ENCODE measurements around the gene EIF5A. TPM values are rescaled to one million over a fixed set of nuclear protein-coding genes. Genes with fewer than 3 reads are reported as not detected.
A peak's percentile ranks its signal among the peaks of the same experiment; 100 is the strongest.

The EIF5A gene
- total and polyA plus RNA-seq, 9 of the 15 experiments (the other 6 are each of a cell fraction or from before 2014, with no cell fraction given), result 22.9 to 1,163 (median 772) TPM

DNA sequence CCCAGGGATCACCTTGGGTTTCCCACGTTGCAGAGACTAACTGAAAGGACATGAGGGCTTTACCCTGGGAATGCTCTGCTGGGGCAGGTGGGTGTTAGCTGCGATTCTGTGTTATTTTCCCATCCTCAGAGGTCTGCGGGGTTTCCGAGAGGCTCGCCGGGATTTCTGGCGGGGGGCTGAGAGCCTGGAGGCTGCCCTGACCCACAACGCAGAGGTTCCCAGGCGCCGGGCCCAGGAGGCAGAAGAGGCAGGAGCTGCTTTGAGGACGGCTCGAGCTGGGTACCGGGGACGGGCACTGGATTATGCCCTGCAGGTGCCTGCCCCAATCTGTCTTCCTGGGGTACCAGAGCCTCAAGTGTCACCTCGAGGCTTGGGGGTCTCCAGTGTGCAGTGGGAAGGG is 35.8 kb downstream of the EIF5A start:
- Histone ChIP-seq H3K36me3 (ENCODE audit: control insufficient read depth, insufficient read depth, low read length) (no peaks in the 10 kb centered on the region), H3K4me3 (no peak overlapping the region), H2AFZ (ENCODE audit: low read depth, low read length) (no peak overlapping the region), H3K27ac (ENCODE audit: extremely low read depth, low read depth, low read length) (no peak overlapping the region), H3K4me1 (replicated peaks in 1 of 2; ENCODE audit: control insufficient read depth in 2 of 2, insufficient read depth in 2 of 2, low read length in 2 of 2) (peaks cover 0 to 26% of the 10 kb centered on the region in 2 experiments; a peak in 2 of 5 replicates), H3K4me2 (ENCODE audit: insufficient read depth, low read length) (no peak overlapping the region), H3K9ac (ENCODE audit: insufficient read depth in 1 of 2, low read depth in 2 of 2, low read length in 2 of 2) (no peak overlapping the region), H3K9me1 (ENCODE audit: control insufficient read depth, insufficient read depth, low read length) (no peaks in the 10 kb centered on the region), H3K9me3 (replicated peaks; ENCODE audit: control insufficient read depth, insufficient read depth, low read depth, low read length) (no peaks in the 10 kb centered on the region), H3K27me3 (ENCODE audit: control insufficient read depth in 2 of 2, insufficient read depth in 2 of 2, low read length in 2 of 2) (no peaks in the 10 kb centered on the region), H3K79me2 (ENCODE audit: control insufficient read depth, insufficient read depth, low read length) (no peaks in the 10 kb centered on the region), H4K20me1 (replicated peaks; ENCODE audit: control insufficient read depth, insufficient read depth, low read length) (no peaks in the 10 kb centered on the region)
- ATAC-seq (no peak), FAIRE-seq (no peak), DNase-seq (ENCODE audit: extremely low read depth in 1 of 4, low spot score in 3 of 4) (no peak)
- ChIA-PET POLR2A (interaction anchor here (0.7 to 1.2 kb wide), 4 partner anchors 8 to 344 kb away, joined by 3 to 4 read pairs (median 3); partner anchors contain the start of genes PLSCR3 and TP53), CTCF (ENCODE audit: low intra/inter-chr PET ratio) (interaction anchor here (3.8 kb wide), 1 partner anchor 63 kb away, joined by 32 read pairs; the partner anchor contains the start of gene SLC2A4)
- in situ Hi-C loops (cut with MboI), result loop anchor here (5.0 kb wide), 1 partner anchor 61 kb away; the partner anchor contains the start of gene SLC2A4
- intact Hi-C loops (cut with micrococcal nuclease), result no loop called here
- TF ChIP-seq NR1H2 (CRISPR knock-in tag; IDR thresholded peaks at IDR 0.05), result no peak
- TF ChIP-seq POLR2G (IDR thresholded peaks at IDR 0.05; ENCODE audit: low read depth, low read length), result 0 out of 2 replicates have a peak, but pooled peaks have one; percentile 11
- 69% methylated on average over 10 of the region's 15 CpGs for WGBS (ENCODE audit: insufficient coverage, low coverage, missing lambda C conversion rate)
- no TSS peak for BruUV-seq (replicated peaks)

DNA sequence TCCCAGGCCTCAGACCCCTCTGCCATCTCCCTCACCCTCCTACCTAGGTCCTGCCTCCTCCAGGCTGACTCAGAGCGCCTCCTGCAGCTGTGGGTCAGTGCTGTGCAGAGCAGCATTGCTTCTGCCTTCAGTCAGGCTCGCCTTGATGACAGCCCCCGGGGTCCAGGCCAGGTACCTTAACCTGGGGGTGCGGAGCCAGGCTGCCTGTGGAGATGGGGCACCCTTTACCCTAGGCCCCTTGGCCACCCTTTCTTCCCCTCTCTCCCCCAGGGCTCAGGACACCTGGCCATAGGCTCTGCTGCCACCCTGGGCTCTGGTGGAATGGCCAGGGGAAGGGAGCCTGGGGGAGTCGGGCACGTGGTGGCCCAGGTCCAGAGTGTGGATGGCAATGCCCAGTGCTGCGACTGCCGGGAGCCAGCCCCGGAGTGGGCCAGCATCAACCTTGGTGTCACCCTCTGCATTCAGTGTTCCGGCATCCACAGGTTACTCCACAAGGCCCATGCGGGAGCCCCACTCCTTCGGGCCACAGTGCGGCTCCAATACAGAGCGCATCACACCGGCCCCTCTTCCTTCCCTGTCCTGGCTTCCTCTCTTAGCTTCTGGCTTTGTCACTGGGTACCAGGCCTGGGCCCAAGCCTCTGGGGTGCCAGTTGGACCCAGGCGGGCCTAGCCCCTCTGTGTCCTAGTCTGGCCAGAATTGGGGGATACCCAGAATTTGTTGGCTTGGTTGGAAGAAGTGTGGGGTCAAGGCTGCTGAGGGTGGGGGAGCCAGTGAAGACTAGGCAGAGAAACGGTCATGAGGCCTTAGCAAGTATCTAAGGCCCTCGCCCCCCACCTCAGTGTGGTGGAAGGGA is 39.6 kb downstream of the EIF5A start:
- Histone ChIP-seq H3K27ac (ENCODE audit: extremely low read depth, low read depth, low read length) (no peak overlapping the region), H3K4me3 (no peak overlapping the region), H3K4me1 (replicated peaks in 1 of 2; ENCODE audit: control insufficient read depth in 2 of 2, insufficient read depth in 2 of 2, low read length in 2 of 2) (peaks cover 3 to 55% of the 10 kb centered on the region in 2 experiments; a peak in 3 of 5 replicates), H3K9ac (ENCODE audit: insufficient read depth in 1 of 2, low read depth in 2 of 2, low read length in 2 of 2) (no peak overlapping the region), H3K36me3 (ENCODE audit: control insufficient read depth, insufficient read depth, low read length) (no peaks in the 10 kb centered on the region), H3K9me1 (ENCODE audit: control insufficient read depth, insufficient read depth, low read length) (no peaks in the 10 kb centered on the region), H3K9me3 (replicated peaks; ENCODE audit: control insufficient read depth, insufficient read depth, low read depth, low read length) (no peaks in the 10 kb centered on the region), H3K27me3 (ENCODE audit: control insufficient read depth in 2 of 2, insufficient read depth in 2 of 2, low read length in 2 of 2) (no peaks in the 10 kb centered on the region), H2AFZ (ENCODE audit: low read depth, low read length) (no peak overlapping the region), H4K20me1 (replicated peaks; ENCODE audit: control insufficient read depth, insufficient read depth, low read length) (no peaks in the 10 kb centered on the region), H3K79me2 (ENCODE audit: control insufficient read depth, insufficient read depth, low read length) (peaks cover 8% of the 10 kb centered on the region), H3K4me2 (ENCODE audit: insufficient read depth, low read length) (no peak overlapping the region)
- ATAC-seq, result no peak
- POLR2A ChIA-PET, result interaction anchor here (0.7 to 4.6 kb wide), 2 partner anchors 11 to 311 kb away, joined by 3 to 15 read pairs; partner anchors contain the start of gene ACAP1
- in situ Hi-C loops (cut with MboI) (no loop called here), intact Hi-C loops (cut with micrococcal nuclease) (no loop called here)
- CTCF ChIA-PET (ENCODE audit: low intra/inter-chr PET ratio), result interaction anchor here (3.8 kb wide), 1 partner anchor 66 kb away, joined by 32 read pairs; the partner anchor contains the start of gene SLC2A4
- BruUV-seq (replicated peaks), result no TSS peak
- peak; percentile 49; the same call in 1 of the 2 replicates for TF ChIP-seq POLR2G (IDR thresholded peaks at IDR 0.05; ENCODE audit: low read depth, low read length)
- peak; percentile 2 for TF ChIP-seq KDM5B (IDR thresholded peaks at IDR 0.05; ENCODE audit: insufficient replicate concordance, low read depth, low read length)
- no peak for TF ChIP-seq GATAD2B (IDR thresholded peaks at IDR 0.05; ENCODE audit: borderline replicate concordance)
- DNase-seq (ENCODE audit: extremely low read depth in 1 of 4, low spot score in 3 of 4), result no peak
- no peak for FAIRE-seq
- 48% methylated on average over 8 of the region's 18 CpGs for WGBS (ENCODE audit: insufficient coverage, low coverage, missing lambda C conversion rate)
